GM19240 (cell line): Measurements from ENCODE around the gene CDC27.
"Not testable (repeated sequence)": the region's sequence is repeated elsewhere in the genome, so short reads cannot be mapped to it uniquely, and the experiment has no call there.

Experiments
- DNase-seq: peaks from one replicate; pipeline ENCODE4 v3.0.0; 2011; ENCODE audit warnings: low spot score; ENCODE audit not compliant: insufficient read length

The CDC27 gene

GRCh38 chr17:47193931-47194511 lies 4.9 kb upstream of the CDC27 start:
- DNase-seq, result no peak

GRCh38 chr17:47192554-47192953 lies 3.5 kb upstream of the CDC27 start:
- DNase-seq, result no peak

- DNase-seq, result no peak
Observed at GRCh38 chr17:47190770-47191169, 1.7 kb upstream of the CDC27 start.

- no peak for DNase-seq
Observed at GRCh38 chr17:47190243-47190642, 1.1 kb upstream of the CDC27 start.

GRCh38 chr17:47189732-47190237 lies 690 bp upstream of the CDC27 start:
- DNase-seq, result no peak

GRCh38 chr17:47188271-47188875 lies 722 bp downstream of the CDC27 start:
- no peak for DNase-seq

GRCh38 chr17:47184681-47185080 lies 4.4 kb downstream of the CDC27 start:
- DNase-seq, result no peak

- not testable (repeated sequence) for DNase-seq
Observed at GRCh38 chr17:47180988-47181387, 8.1 kb downstream of the CDC27 start.

- no peak for DNase-seq
Observed at GRCh38 chr17:47180337-47180736, 8.8 kb downstream of the CDC27 start.

- DNase-seq, result no peak
Observed at GRCh38 chr17:47179141-47179540, 10.0 kb downstream of the CDC27 start.

GRCh38 chr17:47177261-47177660 lies 11.8 kb downstream of the CDC27 start:
- no peak for DNase-seq

- DNase-seq, result no peak
Observed at GRCh38 chr17:47176389-47176826, 12.7 kb downstream of the CDC27 start.

- DNase-seq, result not testable (repeated sequence)
Observed at GRCh38 chr17:47174823-47175222, 14.3 kb downstream of the CDC27 start.

GRCh38 chr17:47172696-47173565 lies 16.2 kb downstream of the CDC27 start:
- no peak for DNase-seq

- no peak for DNase-seq
Observed at GRCh38 chr17:47170710-47171109, 18.4 kb downstream of the CDC27 start.

- DNase-seq, result not testable (repeated sequence)
Observed at GRCh38 chr17:47168896-47169295, 20.2 kb downstream of the CDC27 start.

GRCh38 chr17:47166854-47167253 lies 22.2 kb downstream of the CDC27 start:
- not testable (repeated sequence) for DNase-seq

GRCh38 chr17:47165137-47165536 lies 24.0 kb downstream of the CDC27 start:
- DNase-seq, result no peak

GRCh38 chr17:47164263-47164662 lies 24.8 kb downstream of the CDC27 start:
- DNase-seq, result no peak

GRCh38 chr17:47162013-47162622 lies 27.0 kb downstream of the CDC27 start:
- DNase-seq, result no peak

- no peak for DNase-seq
Observed at GRCh38 chr17:47159315-47159714, 29.8 kb downstream of the CDC27 start.

GRCh38 chr17:47145351-47145750 lies 43.7 kb downstream of the CDC27 start:
- DNase-seq, result no peak
